Activated CD8-positive, alpha-beta T cell treated with anti-CD3 and anti-CD28 coated beads, Interleukin-2, amount 10 ng/mL, durations not matched to agents 7 days and 5 days (primary cell): ENCODE data around the gene DDC. TPM values are rescaled to one million over a fixed set of nuclear protein-coding genes. Genes with fewer than 3 reads are reported as not detected.

Experiments
- ATAC-seq: fragments of 150-1000 bp; cut with Tn5 transposase; one replicate; pipeline ENCODE4 v1.10.0; 2021; ENCODE audit warnings: moderate library complexity
- CTCF ChIA-PET: fragments of 350-600 bp; sonication (Branson Sonifier 250); formaldehyde crosslinking; loops from one replicate; lab custom pipeline; 2021; ENCODE audit warnings: antibody characterized with exemption; lab: Charles Lee
- POLR2A ChIA-PET: fragments of 350-600 bp; sonication (Branson Sonifier 250); formaldehyde crosslinking; loops from one replicate; lab custom pipeline; 2021; ENCODE audit warnings: antibody characterized with exemption; lab: Charles Lee
- DNase-seq: peaks from one replicate; pipeline ENCODE4 v3.0.0-alpha.2; 2020
- H3K27ac Mint-ChIP-seq: one replicate; pipeline ENCODE4 v1.8.0; 2021; ENCODE audit warnings: mild to moderate bottlenecking, mixed read lengths
- H3K27me3 Mint-ChIP-seq: one replicate; pipeline ENCODE4 v1.8.0; 2021; ENCODE audit warnings: low read depth, mixed read lengths
- H3K36me3 Mint-ChIP-seq: one replicate; pipeline ENCODE4 v1.8.0; 2021; ENCODE audit warnings: low read depth, mixed read lengths
- H3K4me1 Mint-ChIP-seq: one replicate; pipeline ENCODE4 v1.8.0; 2021; ENCODE audit warnings: low read depth, mixed read lengths
- H3K4me3 Mint-ChIP-seq: one replicate; pipeline ENCODE4 v1.8.0; 2021; ENCODE audit warnings: mild to moderate bottlenecking, mixed read lengths
- H3K9me3 Mint-ChIP-seq: one replicate; pipeline ENCODE4 v1.8.0; 2022; ENCODE audit warnings: mixed read lengths; ENCODE audit not compliant: insufficient read depth
- total RNA-seq, 2 experiments: library from RNA; stranded (reverse); gene quantifications; one replicate each; pipeline ENCODE4 v1.2.3, GENCODE V29; 2021

Gene DDC
- total RNA-seq, 2 experiments from 2014 or later = not detected

DNA sequence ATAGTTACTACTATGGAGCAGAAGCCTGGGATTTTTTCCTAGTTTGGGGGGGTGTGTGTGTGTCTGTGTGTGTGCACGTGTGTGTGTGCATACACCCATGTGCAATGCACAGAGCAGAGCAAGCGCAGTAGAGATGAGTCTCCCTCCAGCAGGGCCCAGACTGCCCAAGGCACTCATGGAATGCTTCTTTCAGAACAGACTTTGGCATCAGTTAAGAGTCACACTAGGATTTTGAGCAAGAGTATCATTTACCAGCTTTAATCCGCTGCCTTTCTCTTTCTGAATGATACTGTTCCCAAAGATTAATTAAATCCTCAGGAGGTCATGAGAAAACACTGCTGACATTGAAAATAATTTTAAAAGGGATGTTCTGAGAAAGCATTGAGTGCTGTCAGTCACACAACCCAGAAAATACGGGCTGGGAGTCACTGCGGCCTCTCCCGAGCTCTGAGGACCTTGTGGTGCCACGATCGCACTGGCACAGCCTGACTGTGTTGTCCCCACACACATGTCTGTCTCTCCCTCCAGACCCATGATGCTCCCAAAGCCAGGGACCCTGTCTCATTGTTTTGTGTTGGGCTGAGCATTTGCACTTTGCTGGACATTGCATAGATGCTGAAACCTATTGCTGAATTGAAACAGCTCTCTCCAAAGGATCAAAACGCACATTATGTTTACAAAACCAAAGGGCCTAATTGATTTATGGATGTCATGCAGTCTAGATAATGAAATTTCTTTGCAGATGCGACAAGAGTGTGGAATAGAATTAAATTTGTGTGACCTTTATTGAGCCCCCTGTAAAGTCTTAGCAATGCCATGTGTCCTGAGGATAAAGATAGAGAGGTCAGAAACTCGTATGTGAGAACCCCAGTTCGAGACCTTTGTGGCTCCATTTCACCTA lies 60.3 kb downstream of the DDC start:
- CTCF ChIA-PET = interaction anchor here (1.1 kb wide), 1 partner anchor 36 kb away, joined by 3 read pairs; no protein-coding TSS in a partner anchor

GRCh38 chr7:50502947-50503346 lies 62.3 kb downstream of the DDC start:
- Mint-ChIP-seq H3K9me3 (no peaks in the 10 kb centered on the region), H3K27ac (no peak overlapping the region), H3K27me3 (peaks cover 12% of the 10 kb centered on the region), H3K4me3 (no peak overlapping the region), H3K36me3 (no peaks in the 10 kb centered on the region), H3K4me1 (no peaks in the 10 kb centered on the region)
- DNase-seq = no peak
- ATAC-seq = no peak
- ChIA-PET CTCF (interaction anchor here (1.4 kb wide), 1 partner anchor 28 kb away, joined by 3 read pairs; no protein-coding TSS in a partner anchor), POLR2A (no interaction called here)

More for the DNA sequence above, 60.3 kb downstream of the DDC start:
- no peak for ATAC-seq
- Mint-ChIP-seq H3K9me3 (no peaks in the 10 kb centered on the region), H3K4me1 (no peaks in the 10 kb centered on the region), H3K4me3 (no peak overlapping the region), H3K27ac (no peak overlapping the region), H3K27me3 (peaks cover 3% of the 10 kb centered on the region), H3K36me3 (no peaks in the 10 kb centered on the region)
- no peak for DNase-seq
- POLR2A ChIA-PET = no interaction called here

- Mint-ChIP-seq H3K27ac (no peak overlapping the region), H3K4me1 (no peaks in the 10 kb centered on the region), H3K4me3 (no peak overlapping the region), H3K9me3 (no peaks in the 10 kb centered on the region), H3K36me3 (no peaks in the 10 kb centered on the region), H3K27me3 (peaks cover 19% of the 10 kb centered on the region)
- ChIA-PET POLR2A (no interaction called here), CTCF (no interaction called here)
- ATAC-seq (no peak), DNase-seq (no peak)
These were observed 63.1 kb downstream of the DDC start for GRCh38 chr7:50502001-50502684.

- POLR2A ChIA-PET = no interaction called here
- Mint-ChIP-seq H3K27me3 (peaks cover 26% of the 10 kb centered on the region), H3K36me3 (no peaks in the 10 kb centered on the region), H3K4me3 (no peak overlapping the region), H3K4me1 (no peaks in the 10 kb centered on the region), H3K9me3 (no peaks in the 10 kb centered on the region), H3K27ac (no peak overlapping the region)
- CTCF ChIA-PET = interaction anchor here (1.1 kb wide), 1 partner anchor 9 kb away, joined by 3 read pairs; no protein-coding TSS in a partner anchor
- DNase-seq (no peak), ATAC-seq (no peak)
These were observed 66.1 kb downstream of the DDC start for GRCh38 chr7:50499092-50499491.

DNA sequence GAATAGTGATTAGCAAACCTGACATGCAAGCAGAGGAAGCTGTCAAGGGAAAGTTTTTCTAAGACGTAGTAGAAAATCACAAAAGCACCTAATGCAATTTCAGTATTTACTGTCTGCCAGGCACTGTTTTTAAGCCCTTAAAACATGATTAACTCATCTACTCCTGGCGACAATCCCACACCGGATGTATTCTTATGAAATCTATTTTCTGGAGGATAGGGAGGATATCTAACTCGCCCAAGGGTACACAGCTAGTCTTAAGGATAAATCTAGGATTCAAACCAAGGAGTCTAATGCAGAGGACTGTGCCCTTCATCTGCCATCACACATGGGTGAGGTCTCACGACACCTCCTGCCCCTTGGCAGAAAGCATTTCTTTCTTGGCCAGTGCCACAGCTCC lies 67.2 kb downstream of the DDC start:
- Mint-ChIP-seq H3K4me1 (no peaks in the 10 kb centered on the region), H3K9me3 (no peaks in the 10 kb centered on the region), H3K27me3 (peaks cover 26% of the 10 kb centered on the region), H3K4me3 (no peak overlapping the region), H3K27ac (no peak overlapping the region), H3K36me3 (no peaks in the 10 kb centered on the region)
- POLR2A ChIA-PET = no interaction called here
- CTCF ChIA-PET = interaction anchor here (0.8 kb wide), 1 partner anchor 30 kb away, joined by 3 read pairs; no protein-coding TSS in a partner anchor
- no peak for DNase-seq
- no peak for ATAC-seq

GRCh38 chr7:50497068-50497642 lies 68.0 kb downstream of the DDC start:
- Mint-ChIP-seq H3K4me3 (no peak overlapping the region), H3K36me3 (no peaks in the 10 kb centered on the region), H3K27me3 (peaks cover 26% of the 10 kb centered on the region), H3K27ac (no peak overlapping the region), H3K4me1 (no peaks in the 10 kb centered on the region), H3K9me3 (no peaks in the 10 kb centered on the region)
- no peak for ATAC-seq
- no peak for DNase-seq
- CTCF ChIA-PET = interaction anchor here (0.8 to 1.1 kb wide), 2 partner anchors 30 to 31 kb away, joined by 3 read pairs; no protein-coding TSS in a partner anchor
- POLR2A ChIA-PET = interaction anchor here (1.3 kb wide), 1 partner anchor 11 kb away, joined by 3 read pairs; no protein-coding TSS in a partner anchor

GRCh38 chr7:50496569-50496968 lies 68.6 kb downstream of the DDC start:
- Mint-ChIP-seq H3K9me3 (no peaks in the 10 kb centered on the region), H3K4me1 (no peaks in the 10 kb centered on the region), H3K27ac (no peak overlapping the region), H3K4me3 (no peak overlapping the region), H3K27me3 (peaks cover 30% of the 10 kb centered on the region), H3K36me3 (no peaks in the 10 kb centered on the region)
- CTCF ChIA-PET = interaction anchor here (1.1 kb wide), 1 partner anchor 31 kb away, joined by 3 read pairs; no protein-coding TSS in a partner anchor
- ATAC-seq = no peak
- DNase-seq = no peak
- POLR2A ChIA-PET = interaction anchor here (1.3 kb wide), 1 partner anchor 12 kb away, joined by 3 read pairs; no protein-coding TSS in a partner anchor

DNA sequence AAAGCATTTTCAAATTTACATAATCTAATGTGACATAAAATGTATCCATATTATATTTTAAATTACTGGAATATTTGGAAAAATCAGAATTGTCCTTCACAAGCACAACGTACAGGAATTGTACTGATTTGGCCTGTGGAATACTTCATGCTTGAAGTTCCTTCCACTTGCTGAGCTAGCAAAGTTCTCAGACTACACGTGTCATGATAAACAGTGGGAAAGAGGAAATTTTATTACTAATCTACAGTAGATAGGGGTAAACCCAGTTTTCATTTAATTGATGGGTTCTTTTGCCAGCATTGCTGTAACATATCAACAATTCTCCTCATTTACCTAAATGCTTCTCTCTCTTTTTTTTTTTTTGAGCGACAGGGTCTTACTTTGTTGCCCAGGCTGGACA lies 69.5 kb downstream of the DDC start:
- Mint-ChIP-seq H3K4me1 (no peaks in the 10 kb centered on the region), H3K27me3 (peaks cover 32% of the 10 kb centered on the region), H3K4me3 (no peak overlapping the region), H3K27ac (no peak overlapping the region), H3K36me3 (no peaks in the 10 kb centered on the region), H3K9me3 (no peaks in the 10 kb centered on the region)
- POLR2A ChIA-PET = interaction anchor here (1.3 kb wide), 1 partner anchor 13 kb away, joined by 3 read pairs; no protein-coding TSS in a partner anchor
- no peak for ATAC-seq
- no peak for DNase-seq
- CTCF ChIA-PET = interaction anchor here (0.7 to 0.8 kb wide), 2 partner anchors 12 to 28 kb away, joined by 3 read pairs; no protein-coding TSS in a partner anchor

DNA sequence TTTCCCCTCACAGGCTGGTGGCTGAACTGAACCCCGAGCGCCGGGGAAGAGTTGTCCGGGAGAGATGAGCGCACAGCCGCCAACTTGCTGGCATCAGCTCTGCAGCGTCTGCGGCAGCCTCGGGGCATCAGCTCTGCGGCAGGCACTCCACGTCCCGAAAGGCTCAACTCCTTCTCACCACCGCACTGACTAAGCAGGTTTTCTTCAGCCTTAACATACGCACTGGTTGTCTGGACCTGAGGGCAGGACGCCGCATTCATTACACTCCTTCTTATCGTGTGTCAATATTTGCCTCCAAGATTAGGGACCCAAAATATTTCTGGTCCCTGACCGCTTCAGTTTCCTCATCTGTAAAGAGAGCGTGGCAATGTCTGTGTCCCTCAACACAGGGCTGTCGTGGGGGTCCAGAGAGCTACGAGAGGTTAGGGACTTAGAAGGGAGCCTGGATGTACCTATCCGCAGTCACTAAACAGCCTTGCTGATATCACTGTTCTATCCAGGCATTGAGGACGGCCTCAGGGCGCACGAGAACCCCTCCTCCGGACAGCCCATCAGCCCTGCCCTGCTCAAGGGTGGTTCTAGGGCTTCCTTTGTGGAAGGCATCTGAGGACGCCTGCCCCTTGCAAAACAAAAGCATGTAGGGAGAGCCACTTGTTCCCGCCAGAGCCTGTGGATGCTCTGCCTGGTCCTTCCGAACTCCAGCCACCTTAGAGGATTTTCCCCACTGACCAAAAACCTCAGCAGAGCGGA lies 72.3 kb downstream of the DDC start:
- Mint-ChIP-seq H3K4me1 (no peaks in the 10 kb centered on the region), H3K4me3 (no peak overlapping the region), H3K27ac (no peak overlapping the region), H3K27me3 (peaks cover 23% of the 10 kb centered on the region), H3K9me3 (no peaks in the 10 kb centered on the region), H3K36me3 (no peaks in the 10 kb centered on the region)
- ATAC-seq (no peak), DNase-seq (peak; percentile 14)
- POLR2A ChIA-PET = no interaction called here
- CTCF ChIA-PET = interaction anchor here (0.5 kb wide), 1 partner anchor 25 kb away, joined by 3 read pairs; no protein-coding TSS in a partner anchor

- Mint-ChIP-seq H3K4me1 (no peaks in the 10 kb centered on the region), H3K4me3 (no peak overlapping the region), H3K27ac (no peak overlapping the region), H3K36me3 (no peaks in the 10 kb centered on the region), H3K27me3 (peaks cover 14% of the 10 kb centered on the region), H3K9me3 (no peaks in the 10 kb centered on the region)
- CTCF ChIA-PET = interaction anchor here (0.7 to 1.1 kb wide), 2 partner anchors 17 to 305 kb away, joined by 3 read pairs; no protein-coding TSS in a partner anchor
- ATAC-seq = no peak
- POLR2A ChIA-PET = no interaction called here
- DNase-seq = peak; percentile 10
These were observed 73.3 kb downstream of the DDC start for GRCh38 chr7:50491943-50492342.

GRCh38 chr7:50491209-50491608 lies 74.0 kb downstream of the DDC start:
- Mint-ChIP-seq H3K4me1 (no peaks in the 10 kb centered on the region), H3K27me3 (peaks cover 12% of the 10 kb centered on the region), H3K4me3 (no peak overlapping the region), H3K27ac (no peak overlapping the region), H3K9me3 (no peaks in the 10 kb centered on the region), H3K36me3 (no peaks in the 10 kb centered on the region)
- ATAC-seq (no peak), DNase-seq (no peak)
- ChIA-PET POLR2A (no interaction called here), CTCF (interaction anchor here (0.7 to 1.3 kb wide), 3 partner anchors 16 to 304 kb away, joined by 3 to 4 read pairs (median 3); no protein-coding TSS in a partner anchor)
